VCaP (cell line): Measurements from ENCODE around the gene ICOS.
"Not testable (repeated sequence)": the region's sequence is repeated elsewhere in the genome, so short reads cannot be mapped to it uniquely, and the experiment has no call there.

ENCODE experiments used
- H3K27ac ChIP-seq: fragments of 450-650 bp; 2 replicates; pipeline ENCODE4 v1.5.1; 2017
- CTCF ChIP-seq: fragments of 450-650 bp; conservative IDR thresholded peaks from 2 replicates; pipeline ENCODE4 v1.5.1; 2017; ENCODE audit warnings: mild to moderate bottlenecking, moderate library complexity

Gene ICOS

GRCh38 chr2:203959265-203959664 lies 22.7 kb downstream of the ICOS start:
- H3K27ac ChIP-seq = no peak overlapping the region
- TF ChIP-seq CTCF = no peak

GRCh38 chr2:203959672-203960071 lies 23.1 kb downstream of the ICOS start:
- no peak for TF ChIP-seq CTCF

GRCh38 chr2:203960811-203961210 lies 24.2 kb downstream of the ICOS start:
- H3K27ac ChIP-seq = no peak overlapping the region
- TF ChIP-seq CTCF = no peak

More at GRCh38 chr2:203959672-203960071, 23.1 kb downstream of the ICOS start:
- no peak overlapping the region for H3K27ac ChIP-seq

GRCh38 chr2:203965190-203965589 lies 28.6 kb downstream of the ICOS start:
- H3K27ac ChIP-seq = not testable (repeated sequence)

- TF ChIP-seq CTCF = no peak
- H3K27ac ChIP-seq = no peak overlapping the region
Observed at GRCh38 chr2:203971251-203971650, 34.7 kb downstream of the ICOS start.

GRCh38 chr2:203972066-203972465 lies 35.5 kb downstream of the ICOS start:
- no peak for TF ChIP-seq CTCF
- no peak overlapping the region for H3K27ac ChIP-seq

GRCh38 chr2:203973000-203973399 lies 36.4 kb downstream of the ICOS start:
- no peak for TF ChIP-seq CTCF
- H3K27ac ChIP-seq = no peak overlapping the region

GRCh38 chr2:203973676-203974075 lies 37.1 kb downstream of the ICOS start:
- TF ChIP-seq CTCF = no peak
- H3K27ac ChIP-seq = no peak overlapping the region
